ENCODE measurements around the gene KRT82. TPM values are rescaled to one million over a fixed set of nuclear protein-coding genes. Genes with fewer than 3 reads are reported as not detected.

The KRT82 gene
- total and polyA plus RNA-seq, 2 experiments from 2014 or later, result not detected

GRCh38 chr12:52364901-52365489 lies 41.1 kb downstream of the KRT82 start (continued):
- TF ChIP-seq CTCF (conservative IDR thresholded peaks at IDR 0.05; ENCODE audit: low read depth in 2 of 2), result no peak
- no peak for TF ChIP-seq EZH2 (IDR thresholded peaks at IDR 0.05; ENCODE audit: low read depth, unreplicated experiment)
- no peak for TF ChIP-seq NANOG (IDR thresholded peaks at IDR 0.05; ENCODE audit: borderline replicate concordance)
- TF ChIP-seq STAT1 (IDR thresholded peaks at IDR 0.05; ENCODE audit: unreplicated experiment), result no peak
- TF ChIP-seq ZNF462 (CRISPR knock-in tag; IDR thresholded peaks at IDR 0.05), result no peak
- no peak for TF ChIP-seq POLR2AphosphoS5 (IDR thresholded peaks at IDR 0.05; ENCODE audit: low read depth)
- no peak for TF ChIP-seq CREB1 (CRISPR knock-in tag; IDR thresholded peaks at IDR 0.05; ENCODE audit: low read depth)

GRCh38 chr12:52364061-52364460 lies 42.1 kb downstream of the KRT82 start:
- H3K4me1 Mint-ChIP-seq, result no peaks in the 10 kb centered on the region; the same call in 2 of the 3 replicates
- ATAC-seq, result no peak
- no peaks in the 10 kb centered on the region for H3K79me2 ChIP-seq (replicated peaks; ENCODE audit: insufficient read depth)
- H3K27me3 Mint-ChIP-seq (ENCODE audit: insufficient read depth, low read depth, poor library complexity), result peaks cover 2% of the 10 kb centered on the region
- no peaks in the 10 kb centered on the region for H4K20me1 ChIP-seq (replicated peaks; ENCODE audit: insufficient read depth)
- no peak overlapping the region for H3K4me2 ChIP-seq
- H3K36me3 Mint-ChIP-seq (ENCODE audit: low read depth), result no peaks in the 10 kb centered on the region
- no peak overlapping the region for H3K4me3 Mint-ChIP-seq
- H2AFZ ChIP-seq, result no peak overlapping the region
- no peak overlapping the region for H3K27ac ChIP-seq (ENCODE audit: low read depth)
- no peaks in the 10 kb centered on the region for H3K9me2 ChIP-seq (ENCODE audit: insufficient read depth)
- DNase-seq (ENCODE audit: low spot score), result no peak
- no peaks in the 10 kb centered on the region for H3K36me3 ChIP-seq (ENCODE audit: insufficient read depth)
- no peaks in the 10 kb centered on the region for H3K4me1 ChIP-seq (ENCODE audit: insufficient read depth)
- no peaks in the 10 kb centered on the region for H3K9me3 Mint-ChIP-seq
- H3K4me3 ChIP-seq, result no peak overlapping the region
- no peak overlapping the region for H3K27ac Mint-ChIP-seq
- H3F3A ChIP-seq (replicated peaks; ENCODE audit: low read depth), result no peaks in the 10 kb centered on the region
- H3K27me3 ChIP-seq (ENCODE audit: insufficient read depth), result no peaks in the 10 kb centered on the region
- TF ChIP-seq CTCF (conservative IDR thresholded peaks at IDR 0.05; ENCODE audit: low read depth in 2 of 2), result no peak
- no peak for TF ChIP-seq EZH2 (IDR thresholded peaks at IDR 0.05; ENCODE audit: low read depth, unreplicated experiment)
- no peak for TF ChIP-seq POLR2AphosphoS5 (IDR thresholded peaks at IDR 0.05; ENCODE audit: low read depth)
